ENCODE data around the gene RNASE8. TPM values are rescaled to one million over a fixed set of nuclear protein-coding genes. Genes with fewer than 3 reads are reported as not detected.

RNASE8 gene
- polyA plus RNA-seq, 3 donors = not detected

GRCh38 chr14:21053184-21054122, 4.2 kb upstream of the RNASE8 start:
- Histone ChIP-seq H3K27ac (ENCODE audit: low read depth in 1 of 2, low read length in 2 of 2) (no peak overlapping the region), H3K9me3 (replicated peaks in 1 of 2; ENCODE audit: control insufficient read depth in 1 of 2, insufficient read depth in 1 of 2, low read length in 2 of 2) (no peaks in the 10 kb centered on the region), H3K9ac (ENCODE audit: insufficient read depth, low read length, poor library complexity, severe bottlenecking) (no peak overlapping the region), H3K4me2 (replicated peaks; ENCODE audit: extremely low read depth, low read length, poor library complexity, severe bottlenecking) (no peak overlapping the region), H3K36me3 (replicated peaks in 1 of 2; ENCODE audit: control insufficient read depth in 1 of 2, insufficient read depth in 2 of 2, low read length in 2 of 2) (no peaks in the 10 kb centered on the region), H3K79me2 (ENCODE audit: insufficient read depth, low read length) (no peaks in the 10 kb centered on the region), H3K27me3 (ENCODE audit: control insufficient read depth in 2 of 2, insufficient read depth in 2 of 2, low read length in 2 of 2) (peaks cover 0 to 16% of the 10 kb centered on the region in 2 donors), H3K4me1 (ENCODE audit: control insufficient read depth in 1 of 2, insufficient read depth in 2 of 2, low read length in 2 of 2) (peaks cover 0 to 9% of the 10 kb centered on the region in 2 donors), H3K4me3 (replicated peaks in 1 of 3; ENCODE audit: low read depth in 2 of 3, low read length in 3 of 3) (no peak overlapping the region), H4K20me1 (ENCODE audit: insufficient read depth, low read length) (no peaks in the 10 kb centered on the region), H2AFZ (ENCODE audit: insufficient read depth, low read depth, low read length, poor library complexity, severe bottlenecking) (no peak overlapping the region)
- no peak for DNase-seq
- peaks cover 5 to 9% (median 7%) of the 10 kb centered on the region in 3 donors for H3K27me3 Mint-ChIP-seq (ENCODE audit: low read depth in 3 of 3)
- WGBS (ENCODE audit: insufficient coverage) = 97% methylated on average over 13 of the region's 20 CpGs
- H3K9me3 Mint-ChIP-seq = no peaks in the 10 kb centered on the region
- peaks cover 3% of the 10 kb centered on the region for H3K4me1 Mint-ChIP-seq
- H3K27ac Mint-ChIP-seq = no peak overlapping the region
- no peak for TF ChIP-seq CTCF (IDR thresholded peaks at IDR 0.05)
- H3K4me3 Mint-ChIP-seq = no peak overlapping the region
- intact Hi-C loops (cut with micrococcal nuclease) = no loop called here
- H3K36me3 Mint-ChIP-seq = no peaks in the 10 kb centered on the region

- H3K9ac ChIP-seq (ENCODE audit: insufficient read depth, low read length, poor library complexity, severe bottlenecking) = no peak overlapping the region
- H3K27ac ChIP-seq (ENCODE audit: low read depth in 1 of 2, low read length in 2 of 2) = no peak overlapping the region
- no CpG with 5 or more reads among the region's 3 CpGs for WGBS (ENCODE audit: insufficient coverage)
- Mint-ChIP-seq H3K9me3 (no peaks in the 10 kb centered on the region), H3K36me3 (no peaks in the 10 kb centered on the region), H3K27me3 (ENCODE audit: low read depth in 3 of 3) (peaks cover 4 to 9% (median 6%) of the 10 kb centered on the region in 3 donors), H3K4me3 (no peak overlapping the region), H3K27ac (no peak overlapping the region), H3K4me1 (peaks cover 3% of the 10 kb centered on the region)
- H3K4me3 ChIP-seq (replicated peaks in 1 of 3; ENCODE audit: low read depth in 2 of 3, low read length in 3 of 3) = no peak overlapping the region
- no peaks in the 10 kb centered on the region for H3K36me3 ChIP-seq (replicated peaks in 1 of 2; ENCODE audit: control insufficient read depth in 1 of 2, insufficient read depth in 2 of 2, low read length in 2 of 2)
- H3K27me3 ChIP-seq (ENCODE audit: control insufficient read depth in 2 of 2, insufficient read depth in 2 of 2, low read length in 2 of 2) = peaks cover 0 to 9% of the 10 kb centered on the region in 2 donors
- intact Hi-C loops (cut with micrococcal nuclease) = no loop called here
- peaks cover 0 to 9% of the 10 kb centered on the region in 2 donors for H3K4me1 ChIP-seq (ENCODE audit: control insufficient read depth in 1 of 2, insufficient read depth in 2 of 2, low read length in 2 of 2)
- H3K4me2 ChIP-seq (replicated peaks; ENCODE audit: extremely low read depth, low read length, poor library complexity, severe bottlenecking) = no peak overlapping the region
- no peak for TF ChIP-seq CTCF (IDR thresholded peaks at IDR 0.05)
- H3K79me2 ChIP-seq (ENCODE audit: insufficient read depth, low read length) = no peaks in the 10 kb centered on the region
- H3K9me3 ChIP-seq (replicated peaks in 1 of 2; ENCODE audit: control insufficient read depth in 1 of 2, insufficient read depth in 1 of 2, low read length in 2 of 2) = no peaks in the 10 kb centered on the region
- no peak for DNase-seq
- no peaks in the 10 kb centered on the region for H4K20me1 ChIP-seq (ENCODE audit: insufficient read depth, low read length)
- H2AFZ ChIP-seq (ENCODE audit: insufficient read depth, low read depth, low read length, poor library complexity, severe bottlenecking) = no peak overlapping the region
Measured at GRCh38 chr14:21054123-21054767, 3.4 kb upstream of the RNASE8 start.

Data from CD14-positive monocyte (primary cell).